H1 (cell line): ENCODE measurements around the gene MYRIP. TPM values are rescaled to one million over a fixed set of nuclear protein-coding genes. Genes with fewer than 3 reads are reported as not detected.

Experiments
- CTCF ChIA-PET: fragments of 300-600 bp; sonication (Branson Sonifier 250); formaldehyde crosslinking; loops from one replicate; lab custom pipeline; 2021; ENCODE audit not compliant: partially characterized antibody; lab: Charles Lee
- POLR2A ChIA-PET: fragments of 300-600 bp; sonication (Branson Sonifier 250); formaldehyde crosslinking; loops from one replicate; lab custom pipeline; 2021; ENCODE audit warnings: inconsistent platforms; ENCODE audit not compliant: partially characterized antibody; lab: Charles Lee
- DNase-seq, 2 experiments: peaks; one replicate each; pipeline versions ENCODE4 v3.0.0 to v3.0.0-alpha.2; 2010 to 2022; ENCODE audit warnings: low spot score in 2 of 2, low read depth in 1 of 2, mixed read lengths in 1 of 2
- FAIRE-seq: peaks from 2 replicates; lab custom pipeline; 2011; peaks lifted over from hg19 to GRCh38; lab: Jason Lieb, UNC
- H2AFZ ChIP-seq: 2 replicates; pipeline ENCODE4 v1.8.1; 2012; ENCODE audit warnings: low read length, inconsistent platforms
- H2AK5ac ChIP-seq: 2 replicates; pipeline ENCODE4 v1.6.1; 2013; ENCODE audit warnings: low read depth, low read length
- H2BK120ac ChIP-seq: replicated peaks from 2 replicates; pipeline ENCODE3; 2013; ENCODE audit warnings: low read depth, low read length, inconsistent platforms
- H2BK12ac ChIP-seq: 2 replicates; pipeline ENCODE4 v1.6.1; 2013; ENCODE audit warnings: low read depth, low read length
- H2BK15ac ChIP-seq: 2 replicates; pipeline ENCODE4 v1.6.1; 2013; ENCODE audit warnings: low read length
- H2BK20ac ChIP-seq: 2 replicates; pipeline ENCODE4 v1.6.1; 2013; ENCODE audit warnings: low read length
- H2BK5ac ChIP-seq: 2 replicates; pipeline ENCODE4 v1.6.1; 2013; ENCODE audit warnings: low read depth, low read length
- H3K14ac ChIP-seq: 2 replicates; pipeline ENCODE4 v1.6.1; 2013; ENCODE audit warnings: inconsistent platforms; ENCODE audit not compliant: insufficient read length
- H3K18ac ChIP-seq: 2 replicates; pipeline ENCODE4 v1.6.1; 2013; ENCODE audit warnings: low read length; ENCODE audit errors: extremely low read depth
- H3K23ac ChIP-seq: 2 replicates; pipeline ENCODE4 v1.6.1; 2013; ENCODE audit warnings: inconsistent platforms; ENCODE audit not compliant: insufficient read length
- H3K23me2 ChIP-seq: 2 replicates; pipeline ENCODE4 v1.6.1; 2013; ENCODE audit warnings: low read depth, low read length
- H3K27ac ChIP-seq: 2 replicates; pipeline ENCODE4 v1.6.1; 2011; ENCODE audit warnings: low read depth, low read length, inconsistent platforms
- H3K27me3 ChIP-seq, 4 experiments: replicated peaks in 1 of 4; 1 replicate in 1 of 4; 2 replicates in 3 of 4; pipeline versions ENCODE4 v1.6.1 to v1.8.1; 2011 to 2013; ENCODE audit warnings: low read length in 3 of 4, mild to moderate bottlenecking in 3 of 4, inconsistent platforms in 2 of 4, mixed read lengths in 2 of 4, moderate library complexity in 1 of 4; ENCODE audit not compliant: control insufficient read depth in 3 of 4, insufficient read depth in 3 of 4; ENCODE audit errors: extremely low read depth in 1 of 4
- H3K36me3 ChIP-seq, 4 experiments: 2 replicates each; pipeline versions ENCODE4 v1.6.1 to v1.8.1; 2011 to 2013; ENCODE audit warnings: mild to moderate bottlenecking in 4 of 4, low read length in 3 of 4, moderate library complexity in 2 of 4, control low read depth in 1 of 4, inconsistent platforms in 1 of 4; ENCODE audit not compliant: insufficient read depth in 4 of 4, control insufficient read depth in 2 of 4
- H3K4ac ChIP-seq: replicated peaks from 2 replicates; pipeline ENCODE3; 2013; ENCODE audit warnings: low read length, low read depth, mixed read lengths, inconsistent platforms; ENCODE audit not compliant: insufficient read length
- H3K4me1 ChIP-seq, 4 experiments: replicated peaks in 1 of 4; 1 replicate in 1 of 4; 2 replicates in 3 of 4; pipeline versions ENCODE4 v1.6.1 to v1.8.1; 2011 to 2013; ENCODE audit warnings: low read length in 3 of 4, inconsistent platforms in 2 of 4, mixed read lengths in 1 of 4; ENCODE audit not compliant: insufficient read depth in 4 of 4, control insufficient read depth in 3 of 4
- H3K4me2 ChIP-seq, 2 experiments: 2 replicates each; pipeline versions ENCODE4 v1.6.1 to v1.8.1; 2011 to 2013; ENCODE audit warnings: low read depth in 2 of 2, low read length in 2 of 2, control low read depth in 1 of 2, inconsistent platforms in 1 of 2, mild to moderate bottlenecking in 1 of 2; ENCODE audit not compliant: insufficient read depth in 1 of 2
- H3K4me3 ChIP-seq, 4 experiments: fragments of 200-600, 300-600 bp in 1 of 4; sonication (generic), shearing (Covaris generic), sonication (Bioruptor Twin) in 1 of 4; 2 replicates each; pipeline versions ENCODE4 v1.5.1 to v1.8.1; 2011 to 2016; ENCODE audit warnings: low read length in 4 of 4, low read depth in 3 of 4, control low read depth in 2 of 4, inconsistent platforms in 2 of 4, mild to moderate bottlenecking in 2 of 4, mixed read lengths in 1 of 4, moderate library complexity in 1 of 4; ENCODE audit not compliant: insufficient read depth in 2 of 4; ENCODE audit errors: extremely low read depth in 1 of 4
- H3K56ac ChIP-seq: replicated peaks from 2 replicates; pipeline ENCODE3; 2013; ENCODE audit warnings: low read depth, mild to moderate bottlenecking, mixed read lengths, low read length, inconsistent platforms; ENCODE audit not compliant: insufficient read length
- H3K79me1 ChIP-seq: 2 replicates; pipeline ENCODE4 v1.6.1; 2013; ENCODE audit warnings: low read depth, low read length, control low read depth
- H3K79me2 ChIP-seq, 2 experiments: 2 replicates each; pipeline versions ENCODE4 v1.6.1 to v1.8.1; 2012 to 2013; ENCODE audit warnings: low read length in 2 of 2, mild to moderate bottlenecking in 2 of 2, inconsistent platforms in 1 of 2; ENCODE audit not compliant: insufficient read depth in 2 of 2, control insufficient read depth in 1 of 2
- H3K9ac ChIP-seq, 4 experiments: replicated peaks in 1 of 4; 1 replicate in 1 of 4; 2 replicates in 3 of 4; pipeline versions ENCODE4 v1.6.1 to v1.8.1; 2011 to 2013; ENCODE audit warnings: low read depth in 3 of 4, low read length in 3 of 4, control low read depth in 2 of 4, mild to moderate bottlenecking in 2 of 4, moderate library complexity in 2 of 4, inconsistent platforms in 1 of 4; ENCODE audit errors: extremely low read depth in 1 of 4
- H3K9me3 ChIP-seq, 2 experiments: 2 replicates each; pipeline versions ENCODE4 v1.6.1 to v1.8.1; 2012 to 2013; ENCODE audit warnings: mild to moderate bottlenecking in 2 of 2, moderate library complexity in 2 of 2, control low read depth in 1 of 2, inconsistent platforms in 1 of 2, low read depth in 1 of 2, low read length in 1 of 2, mixed read lengths in 1 of 2; ENCODE audit not compliant: insufficient read depth in 2 of 2
- H4K20me1 ChIP-seq, 2 experiments: replicated peaks in 1 of 2; 2 replicates each; pipeline versions ENCODE3 to v1.8.1; 2011 to 2013; ENCODE audit warnings: inconsistent platforms in 2 of 2, low read length in 2 of 2, mild to moderate bottlenecking in 1 of 2; ENCODE audit not compliant: insufficient read depth in 2 of 2, control insufficient read depth in 1 of 2
- H4K5ac ChIP-seq: 2 replicates; pipeline ENCODE4 v1.6.1; 2013; ENCODE audit warnings: low read length, low read depth, mixed read lengths, inconsistent platforms; ENCODE audit not compliant: insufficient read length
- H4K8ac ChIP-seq: 2 replicates; pipeline ENCODE4 v1.8.0; 2013; ENCODE audit warnings: mild to moderate bottlenecking, moderate library complexity, low read length, inconsistent platforms; ENCODE audit not compliant: insufficient read depth; ENCODE audit errors: extremely low read depth
- H4K91ac ChIP-seq: replicated peaks from 2 replicates; pipeline ENCODE3; 2013; ENCODE audit warnings: low read length, mixed read lengths, inconsistent platforms; ENCODE audit not compliant: insufficient read length
- CTCF ChIP-seq, 3 experiments: IDR thresholded peaks; 1 replicate in 2 of 3; 2 replicates in 1 of 3; pipeline versions ENCODE4 v1.5.1 to v1.6.1; 2011; ENCODE audit warnings: low read length in 3 of 3, mild to moderate bottlenecking in 3 of 3, inconsistent platforms in 2 of 3, low read depth in 1 of 3, moderate library complexity in 1 of 3; ENCODE audit not compliant: insufficient read depth in 1 of 3; ENCODE audit errors: control extremely low read depth in 1 of 3
- EP300 ChIP-seq, 2 experiments: IDR thresholded peaks; 1 replicate in 1 of 2; 2 replicates in 1 of 2; pipeline ENCODE4 v1.6.1; 2011 to 2012; ENCODE audit warnings: low read depth in 2 of 2, low read length in 2 of 2, mild to moderate bottlenecking in 2 of 2, borderline replicate concordance in 1 of 2, inconsistent platforms in 1 of 2, moderate library complexity in 1 of 2
- GTF2F1 ChIP-seq: IDR thresholded peaks from 2 replicates; pipeline ENCODE4 v1.6.1; 2012; ENCODE audit warnings: low read depth, low read length, improper control_type of control experiment, borderline replicate concordance
- HDAC6 ChIP-seq: IDR thresholded peaks from one replicate; pipeline ENCODE4 v1.7.1; 2012; ENCODE audit warnings: low read depth, mild to moderate bottlenecking, inconsistent platforms, low read length, moderate library complexity
- RFX5 ChIP-seq: IDR thresholded peaks from 2 replicates; pipeline ENCODE4 v1.6.1; 2011; ENCODE audit warnings: low read depth, low read length, improper control_type of control experiment, borderline replicate concordance
- SAP30 ChIP-seq: fragments of 300-600 bp; sonication (generic); IDR thresholded peaks from 2 replicates; pipeline ENCODE4 v1.7.1; 2012; ENCODE audit warnings: low read length, moderate library complexity, mild to moderate bottlenecking, inconsistent platforms; ENCODE audit not compliant: insufficient read depth, insufficient replicate concordance
- SP2 ChIP-seq: IDR thresholded peaks from 2 replicates; pipeline ENCODE4 v1.6.1; 2012; ENCODE audit warnings: mild to moderate bottlenecking, low read length, inconsistent platforms
- TEAD4 ChIP-seq: IDR thresholded peaks from 2 replicates; pipeline ENCODE4 v1.6.1; 2012; ENCODE audit warnings: low read depth, low read length, inconsistent platforms, mixed read lengths
- WGBS, 2 experiments: shearing (Covaris generic) in 1 of 2; methylation state at CpG; one replicate each; pipeline versions ENCODE4 v1.1.6 to v1.1.7; 2013 to 2015; ENCODE audit warnings: low lambda C conversion rate in 2 of 2, mixed read lengths in 2 of 2, inconsistent platforms in 1 of 2, low coverage in 1 of 2, missing lambda C conversion rate in 1 of 2; ENCODE audit not compliant: insufficient replicate concordance in 2 of 2, insufficient coverage in 1 of 2, insufficient read length in 1 of 2; ENCODE audit errors: extremely low coverage in 1 of 2, missing lambda C conversion rate in 1 of 2; 5-methylcytosine and 5-hydroxymethylcytosine counted together
- polyA plus RNA-seq, 7 experiments: library from polyadenylated mRNA; depleted of rRNA in 3 of 7; stranded (reverse) in 5 of 7; unstranded in 2 of 7; fragments of >200 nt in 5 of 7; fragments of 200-250 nt in 2 of 7; gene quantifications; 1 replicate in 5 of 7; 2 replicates in 1 of 7; 4 replicates in 1 of 7; pipeline versions ENCODE4 v1.2.1 to v1.2.3, GENCODE V29; 2011 to 2013; ENCODE audit warnings: missing spikeins in 2 of 7, mixed read lengths in 2 of 7
- total RNA-seq: library from RNA; stranded (reverse); fragmentation: NEBNext Ultra II Directional; extraction: Animal tissue kit (Norgen Biotek cat#: 25700); gene quantifications from 2 replicates; pipeline ENCODE4 v1.2.1, GENCODE V29; 2021
- TF ChIP-seq, protein P1 (sequence below): IDR thresholded peaks from 2 replicates; pipeline ENCODE4 v1.6.1; 2011; ENCODE audit warnings: low read length, improper control_type of control experiment

MYRIP gene
- total and polyA plus RNA-seq, 2 of the 8 experiments (the other 6 are each of a cell fraction or from before 2014, with no cell fraction given): 0.54 to 4.3 TPM

DNA sequence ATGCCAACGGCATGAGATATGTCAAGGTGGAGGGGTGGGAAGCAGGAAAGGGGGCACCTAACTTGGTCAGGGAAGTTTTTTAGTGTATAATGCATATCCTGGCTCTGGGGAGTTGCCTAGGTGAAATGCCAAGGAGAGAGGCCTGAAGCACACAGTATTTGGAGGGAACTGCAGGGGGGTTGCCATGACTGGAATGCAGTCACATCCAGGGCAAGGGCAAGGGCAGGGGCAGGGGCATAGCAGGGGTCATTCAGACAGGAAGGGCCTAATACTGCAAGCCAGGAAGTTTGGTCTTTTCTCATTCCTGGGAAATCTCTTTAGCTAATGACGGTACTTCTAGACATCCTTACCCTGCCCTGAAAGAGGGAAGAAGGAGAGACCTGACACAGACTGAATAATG is 60.5 kb downstream of the MYRIP start:
- Histone ChIP-seq H3K27me3 (no peaks in the 10 kb centered on the region), H3K36me3 (no peaks in the 10 kb centered on the region), H3K4me2 (no peak overlapping the region; a peak in 1 of 4 replicates), H3K56ac (no peak overlapping the region), H3K18ac (no peak overlapping the region), H3K27ac (no peak overlapping the region), H2BK20ac (no peak overlapping the region), H3K9me3 (no peaks in the 10 kb centered on the region), H4K8ac (no peak overlapping the region), H3K4me3 (no peak overlapping the region), H2AFZ (no peak overlapping the region), H3K23me2 (no peaks in the 10 kb centered on the region), H3K79me2 (no peaks in the 10 kb centered on the region), H4K5ac (no peak overlapping the region), H3K9ac (no peak overlapping the region), H3K79me1 (no peaks in the 10 kb centered on the region), H2BK12ac (0 out of 2 replicates have a peak overlapping the region, but pooled peaks have one; percentile 19), H3K4me1 (peaks cover 0 to 6% (median 3%) of the 10 kb centered on the region in 4 experiments; a peak in 3 of 7 replicates), H2BK5ac (peak overlapping the region; percentile 35; the same call in 1 of the 2 replicates), H4K91ac (no peak overlapping the region), H3K4ac (no peak overlapping the region), H3K23ac (no peak overlapping the region), H2BK120ac (no peak overlapping the region), H4K20me1 (no peaks in the 10 kb centered on the region), H2AK5ac (no peak overlapping the region), H3K14ac (no peak overlapping the region), H2BK15ac (no peak overlapping the region)
- DNase-seq (no peak), FAIRE-seq (no peak)
- ChIA-PET CTCF (interaction anchor here (0.8 kb wide), 1 partner anchor 1726 kb away, joined by 3 read pairs; no protein-coding TSS in a partner anchor), POLR2A (interaction anchor here (1.3 kb wide), 1 partner anchor 14 kb away, joined by 3 read pairs; no protein-coding TSS in a partner anchor)
- WGBS, 2 experiments: 74% methylated on average over 2 of the region's 2 CpGs; no CpG with 5 or more reads in 1 of the 2 experiments
- no peak for TF ChIP-seq SP2
- no peak for TF ChIP-seq RFX5
- no peak for TF ChIP-seq GTF2F1
- no peak for TF ChIP-seq CTCF (IDR thresholded peaks at IDR 0.05; ENCODE audit: control extremely low read depth in 1 of 3, insufficient read depth in 1 of 3, low read depth in 1 of 3, low read length in 3 of 3)
- peak; percentile 56; the same call in 1 of the 2 replicates for TF ChIP-seq TEAD4
- no peak for TF ChIP-seq SAP30
- TF ChIP-seq EP300 (IDR thresholded peaks at IDR 0.05; ENCODE audit: borderline replicate concordance in 1 of 2, low read depth in 2 of 2, low read length in 2 of 2): 0 out of 3 replicates have a peak, but pooled peaks of 1 of the 2 experiments have one; percentile 24
- TF ChIP-seq, protein P1, sequence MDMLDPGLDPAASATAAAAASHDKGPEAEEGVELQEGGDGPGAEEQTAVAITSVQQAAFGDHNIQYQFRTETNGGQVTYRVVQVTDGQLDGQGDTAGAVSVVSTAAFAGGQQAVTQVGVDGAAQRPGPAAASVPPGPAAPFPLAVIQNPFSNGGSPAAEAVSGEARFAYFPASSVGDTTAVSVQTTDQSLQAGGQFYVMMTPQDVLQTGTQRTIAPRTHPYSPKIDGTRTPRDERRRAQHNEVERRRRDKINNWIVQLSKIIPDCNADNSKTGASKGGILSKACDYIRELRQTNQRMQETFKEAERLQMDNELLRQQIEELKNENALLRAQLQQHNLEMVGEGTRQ: no peak
- TF ChIP-seq HDAC6: no peak
